BLaER1 (cell line): Measurements from ENCODE around the gene CASKIN1.
A peak's percentile ranks its signal among the peaks of the same experiment; 100 is the strongest.
"Not testable (repeated sequence)": the region's sequence is repeated elsewhere in the genome, so short reads cannot be mapped to it uniquely, and the experiment has no call there.

Experiments used
- H3K27ac ChIP-seq: shearing (Covaris generic); formaldehyde crosslinking; 2 replicates; pipeline ENCODE4 v1.8.1; 2022
- H3K27me3 ChIP-seq: shearing (Covaris generic); formaldehyde crosslinking; 2 replicates; pipeline ENCODE4 v1.8.1; 2022
- H3K36me3 ChIP-seq: shearing (Covaris generic); formaldehyde crosslinking; 2 replicates; pipeline ENCODE4 v1.8.1; 2022
- H3K4me1 ChIP-seq: shearing (Covaris generic); formaldehyde crosslinking; 2 replicates; pipeline ENCODE4 v1.8.1; 2022
- H3K4me2 ChIP-seq: shearing (Covaris generic); formaldehyde crosslinking; 2 replicates; pipeline ENCODE4 v1.8.1; 2022
- H3K4me3 ChIP-seq: shearing (Covaris generic); formaldehyde crosslinking; 2 replicates; pipeline ENCODE4 v1.8.1; 2022
- H3K9ac ChIP-seq: shearing (Covaris generic); formaldehyde crosslinking; 2 replicates; pipeline ENCODE4 v1.8.1; 2022
- H3K9me3 ChIP-seq: shearing (Covaris generic); formaldehyde crosslinking; 2 replicates; pipeline ENCODE4 v1.8.1; 2022
- H4K20me1 ChIP-seq: shearing (Covaris generic); formaldehyde crosslinking; 2 replicates; pipeline ENCODE4 v1.8.1; 2022

The CASKIN1 gene

DNA sequence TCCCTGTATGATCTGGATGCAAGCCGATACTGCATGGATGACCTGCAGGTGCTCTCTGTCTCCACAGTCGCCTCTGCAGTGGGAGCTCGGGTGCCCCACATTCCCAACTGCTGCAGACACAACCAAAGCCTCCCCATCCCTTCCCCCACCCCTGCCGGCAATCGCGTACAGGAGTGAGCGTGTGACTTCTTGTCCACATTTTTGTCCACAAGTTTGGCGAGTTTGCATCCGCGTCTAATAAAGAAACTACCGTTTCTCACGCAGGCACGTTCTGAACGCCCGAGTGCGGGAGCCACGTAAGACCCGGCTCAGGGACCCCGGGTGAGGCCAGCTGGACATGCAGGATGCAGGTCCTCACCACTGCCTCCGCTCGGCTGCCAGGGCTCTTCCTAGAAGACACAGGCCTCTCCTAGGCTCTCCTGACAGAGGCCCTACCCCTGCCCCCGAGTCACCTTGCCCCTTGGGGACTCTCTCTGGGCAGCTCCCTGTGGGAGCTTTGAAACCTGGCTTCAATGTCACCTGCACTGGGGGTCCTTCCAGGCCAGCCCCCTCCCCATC lies 66.4 kb downstream of the CASKIN1 start:
- not testable (repeated sequence) for H3K27me3 ChIP-seq, H3K9me3 ChIP-seq, H3K9ac ChIP-seq, H3K4me3 ChIP-seq, H3K36me3 ChIP-seq
- H4K20me1 ChIP-seq = peaks cover 42% of the 10 kb centered on the region
- peaks cover 57% of the 10 kb centered on the region for H3K4me1 ChIP-seq
- H3K27ac ChIP-seq = 0 out of 2 replicates have a peak overlapping the region, but pooled peaks have one; percentile 30
- peak overlapping the region; percentile 28; the same call in 1 of the 2 replicates for H3K4me2 ChIP-seq

DNA sequence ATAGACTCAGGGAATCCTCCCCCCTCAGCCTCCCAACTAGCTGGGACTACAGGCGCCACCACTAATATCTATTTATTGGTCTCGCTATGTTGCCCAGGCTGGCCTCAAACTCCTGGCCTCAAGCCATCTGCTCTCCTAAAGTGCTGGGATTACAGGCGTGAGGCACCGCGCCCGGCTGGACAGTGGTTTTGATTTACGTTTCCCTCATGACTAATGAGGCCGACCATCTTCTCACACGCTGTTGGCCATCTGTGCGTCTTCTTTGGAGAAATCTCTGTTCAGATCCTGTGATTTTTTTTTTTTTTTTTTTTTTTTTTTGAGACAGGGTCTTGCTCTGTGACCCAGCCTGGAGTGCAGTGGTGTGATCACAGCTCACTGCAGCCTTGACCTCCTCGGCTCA lies 67.2 kb downstream of the CASKIN1 start:
- not testable (repeated sequence) for H3K4me3 ChIP-seq, H3K36me3 ChIP-seq, H3K9me3 ChIP-seq, H3K27me3 ChIP-seq, H3K9ac ChIP-seq
- Histone ChIP-seq H3K27ac (peak overlapping the region; percentile 76), H3K4me1 (peaks cover 64% of the 10 kb centered on the region), H3K4me2 (peak overlapping the region; percentile 76), H4K20me1 (peaks cover 49% of the 10 kb centered on the region)

DNA sequence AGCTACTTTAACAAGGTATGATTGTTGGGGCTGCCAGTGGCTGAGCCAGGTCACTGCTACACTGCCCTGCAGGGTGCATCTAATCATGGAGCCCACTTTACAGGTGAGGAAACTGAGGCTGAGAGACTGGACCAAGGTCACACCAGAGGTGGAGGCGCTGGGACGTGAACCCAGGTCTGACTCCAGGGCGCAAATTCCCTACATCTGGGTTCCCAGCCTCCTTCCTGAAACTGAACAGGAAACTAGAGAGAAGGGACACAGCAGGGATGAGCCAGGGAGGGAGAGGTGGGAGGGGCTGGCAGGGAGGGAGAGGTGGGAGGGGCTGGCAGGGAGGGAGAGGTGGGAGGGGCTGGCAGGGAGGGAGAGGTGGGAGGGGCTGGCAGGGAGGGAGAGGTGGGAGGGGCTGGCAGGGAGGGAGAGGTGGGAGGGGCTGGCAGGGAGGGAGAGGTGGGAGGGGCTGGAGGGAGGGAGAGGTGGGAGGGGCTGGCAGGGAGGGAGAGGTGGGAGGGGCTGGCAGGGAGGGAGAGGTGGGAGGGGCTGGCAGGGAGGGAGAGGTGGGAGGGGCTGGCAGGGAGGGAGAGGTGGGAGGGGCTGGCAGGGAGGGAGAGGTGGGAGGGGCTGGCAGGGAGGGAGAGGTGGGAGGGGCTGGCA lies 68.7 kb downstream of the CASKIN1 start:
- not testable (repeated sequence) for H3K36me3 ChIP-seq, H3K27me3 ChIP-seq, H3K27ac ChIP-seq, H3K9ac ChIP-seq, H3K4me3 ChIP-seq, H3K9me3 ChIP-seq
- Histone ChIP-seq H3K4me1 (peaks cover 67% of the 10 kb centered on the region), H3K4me2 (peak overlapping the region; percentile 90; the same call in 1 of the 2 replicates), H4K20me1 (peaks cover 55% of the 10 kb centered on the region)
